Effector memory CD4-positive, alpha-beta T cell (primary cell): ENCODE results near the gene MICAL3.

Experiments
- DNase-seq, 3 donors: peaks; one replicate each; pipeline ENCODE4 v3.0.0-alpha.2; 2020
- H3K27ac ChIP-seq: 2 replicates; pipeline ENCODE4 v1.7.0; 2013; ENCODE audit warnings: mild to moderate bottlenecking, low read length, moderate library complexity; ENCODE audit not compliant: insufficient read depth, poor library complexity, severe bottlenecking
- H3K27me3 ChIP-seq: replicated peaks from 2 replicates; pipeline ENCODE4 v1.7.0; 2013; ENCODE audit warnings: mild to moderate bottlenecking, low read length; ENCODE audit not compliant: insufficient read depth, control insufficient read depth, poor library complexity, severe bottlenecking
- H3K36me3 ChIP-seq: 2 replicates; pipeline ENCODE4 v1.7.0; 2013; ENCODE audit warnings: mild to moderate bottlenecking, low read length, moderate library complexity; ENCODE audit not compliant: control insufficient read depth, insufficient read depth
- H3K4me1 ChIP-seq: 2 replicates; pipeline ENCODE4 v1.7.0; 2013; ENCODE audit warnings: low read length, mild to moderate bottlenecking; ENCODE audit not compliant: control insufficient read depth, insufficient read depth, poor library complexity, severe bottlenecking
- H3K4me3 ChIP-seq: 2 replicates; pipeline ENCODE4 v1.7.0; 2013; ENCODE audit warnings: low read length, low read depth, mild to moderate bottlenecking; ENCODE audit not compliant: insufficient read depth, poor library complexity, severe bottlenecking
- H3K9me3 ChIP-seq: 2 replicates; pipeline ENCODE4 v1.7.0; 2013; ENCODE audit warnings: mild to moderate bottlenecking, low read length, moderate library complexity; ENCODE audit not compliant: control insufficient read depth

Gene MICAL3

GRCh38 chr22:17820879-17821439 lies 203.4 kb downstream of the MICAL3 start:
- H3K9me3 ChIP-seq = no peaks in the 10 kb centered on the region
- no peaks in the 10 kb centered on the region for H3K27me3 ChIP-seq
- no peaks in the 10 kb centered on the region for H3K4me1 ChIP-seq
- H3K36me3 ChIP-seq = peaks cover 15% of the 10 kb centered on the region
- no peak overlapping the region for H3K27ac ChIP-seq
- DNase-seq = no peak
- no peak overlapping the region for H3K4me3 ChIP-seq

- Histone ChIP-seq H3K36me3 (peaks cover 19% of the 10 kb centered on the region), H3K9me3 (no peaks in the 10 kb centered on the region)
These were observed 205.7 kb downstream of the MICAL3 start for GRCh38 chr22:17818649-17819048.

GRCh38 chr22:17818180-17818579 lies 206.2 kb downstream of the MICAL3 start:
- no peaks in the 10 kb centered on the region for H3K9me3 ChIP-seq
- H3K4me3 ChIP-seq = no peak overlapping the region
- H3K36me3 ChIP-seq = peaks cover 19% of the 10 kb centered on the region
- H3K27me3 ChIP-seq = no peaks in the 10 kb centered on the region
- no peaks in the 10 kb centered on the region for H3K4me1 ChIP-seq
- no peak overlapping the region for H3K27ac ChIP-seq
- DNase-seq = no peak

More at GRCh38 chr22:17818649-17819048, 205.7 kb downstream of the MICAL3 start:
- DNase-seq = no peak
- H3K4me1 ChIP-seq = no peaks in the 10 kb centered on the region
- no peak overlapping the region for H3K4me3 ChIP-seq
- H3K27me3 ChIP-seq = no peaks in the 10 kb centered on the region
- no peak overlapping the region for H3K27ac ChIP-seq

- Histone ChIP-seq H3K4me1 (no peaks in the 10 kb centered on the region), H3K27ac (no peak overlapping the region), H3K27me3 (no peaks in the 10 kb centered on the region), H3K36me3 (peaks cover 19% of the 10 kb centered on the region), H3K4me3 (no peak overlapping the region), H3K9me3 (no peaks in the 10 kb centered on the region)
- no peak for DNase-seq
These were observed 206.8 kb downstream of the MICAL3 start for GRCh38 chr22:17817511-17818065.

- Histone ChIP-seq H3K9me3 (no peaks in the 10 kb centered on the region), H3K27ac (no peak overlapping the region), H3K4me1 (no peaks in the 10 kb centered on the region), H3K4me3 (no peak overlapping the region), H3K36me3 (peaks cover 22% of the 10 kb centered on the region), H3K27me3 (no peaks in the 10 kb centered on the region)
- no peak for DNase-seq
These were observed 207.3 kb downstream of the MICAL3 start for GRCh38 chr22:17817079-17817478.

- H3K4me1 ChIP-seq = no peaks in the 10 kb centered on the region
- no peak for DNase-seq
These were observed 207.7 kb downstream of the MICAL3 start for GRCh38 chr22:17816649-17817048.

GRCh38 chr22:17815703-17816254 lies 208.6 kb downstream of the MICAL3 start:
- DNase-seq = no peak
- Histone ChIP-seq H3K27ac (no peak overlapping the region), H3K4me3 (no peak overlapping the region), H3K36me3 (peaks cover 26% of the 10 kb centered on the region), H3K27me3 (no peaks in the 10 kb centered on the region), H3K4me1 (no peaks in the 10 kb centered on the region), H3K9me3 (no peaks in the 10 kb centered on the region)

More at GRCh38 chr22:17816649-17817048, 207.7 kb downstream of the MICAL3 start:
- H3K9me3 ChIP-seq = no peaks in the 10 kb centered on the region
- no peaks in the 10 kb centered on the region for H3K27me3 ChIP-seq
- H3K4me3 ChIP-seq = no peak overlapping the region
- peaks cover 26% of the 10 kb centered on the region for H3K36me3 ChIP-seq
- no peak overlapping the region for H3K27ac ChIP-seq

- DNase-seq = no peak
- Histone ChIP-seq H3K36me3 (peaks cover 26% of the 10 kb centered on the region), H3K4me1 (no peaks in the 10 kb centered on the region), H3K4me3 (no peak overlapping the region), H3K27me3 (no peaks in the 10 kb centered on the region), H3K9me3 (no peaks in the 10 kb centered on the region), H3K27ac (no peak overlapping the region)
These were observed 209.5 kb downstream of the MICAL3 start for GRCh38 chr22:17814830-17815229.

GRCh38 chr22:17814084-17814483 lies 210.3 kb downstream of the MICAL3 start:
- no peak for DNase-seq

GRCh38 chr22:17811119-17811518 lies 213.2 kb downstream of the MICAL3 start:
- Histone ChIP-seq H3K4me3 (no peak overlapping the region), H3K4me1 (no peaks in the 10 kb centered on the region), H3K27ac (no peak overlapping the region), H3K9me3 (no peaks in the 10 kb centered on the region), H3K36me3 (peaks cover 32% of the 10 kb centered on the region), H3K27me3 (no peaks in the 10 kb centered on the region)
- no peak for DNase-seq

More at GRCh38 chr22:17814084-17814483, 210.3 kb downstream of the MICAL3 start:
- Histone ChIP-seq H3K36me3 (peaks cover 22% of the 10 kb centered on the region), H3K9me3 (no peaks in the 10 kb centered on the region), H3K27me3 (no peaks in the 10 kb centered on the region), H3K4me3 (no peak overlapping the region), H3K27ac (no peak overlapping the region), H3K4me1 (no peaks in the 10 kb centered on the region)
